Thyroid gland (tissue), 4 donors: ENCODE results near the gene ADAM30.

ENCODE experiments used
- CTCF ChIP-seq, 6 experiments: fragments of 200-600 bp in 3 of 6; fragments of 450-650 bp in 3 of 6; sonication (generic) in 3 of 6; IDR thresholded peaks; one replicate each; pipeline ENCODE4 v1.5.1; 2016 to 2019; ENCODE audit warnings: antibody characterized with exemption in 6 of 6, mild to moderate bottlenecking in 2 of 6, inconsistent platforms in 1 of 6, moderate library complexity in 1 of 6
- POLR2A ChIP-seq, 2 donors: fragments of 450-650 bp; IDR thresholded peaks; one replicate each; pipeline ENCODE4 v1.6.1; 2017; ENCODE audit warnings: antibody characterized with exemption in 2 of 2, mild to moderate bottlenecking in 2 of 2, moderate library complexity in 1 of 2

DNA sequence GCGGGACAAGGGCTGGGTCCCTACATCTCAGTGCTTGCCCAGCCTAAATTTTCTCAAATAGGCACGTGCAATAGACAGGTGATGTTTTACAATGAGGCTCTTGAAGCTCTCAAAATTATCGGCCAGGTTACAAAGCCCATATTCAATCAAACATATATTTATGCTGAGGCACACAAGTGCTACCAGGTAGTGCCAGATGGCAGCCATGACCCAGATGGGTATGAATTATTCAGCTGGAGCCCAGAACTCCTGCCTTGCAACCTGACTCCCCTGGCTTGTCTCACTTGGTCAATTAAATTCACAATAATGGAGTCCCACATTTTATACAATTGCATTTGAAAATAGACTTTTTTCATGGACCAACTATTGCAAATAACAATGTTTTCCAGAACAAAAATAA, 12.3 kb upstream of the ADAM30 start:
- TF ChIP-seq CTCF (IDR thresholded peaks at IDR 0.05) (no peak), POLR2A (IDR thresholded peaks at IDR 0.05) (no peak)
